Measurements from ENCODE around the gene TWIST1. TPM values are rescaled to one million over a fixed set of nuclear protein-coding genes. Genes with fewer than 3 reads are reported as not detected.

TWIST1 gene
- total RNA-seq, 1 experiment from 2014 or later = 76.2 TPM

- H3K4me1 ChIP-seq (replicated peaks) = peaks cover 11% of the 10 kb centered on the region; the same call in 1 of the 2 replicates
Observed at GRCh38 chr7:19097165-19098055, 20.0 kb downstream of the TWIST1 start.

GRCh38 chr7:19095353-19095860 is 22.0 kb downstream of the TWIST1 start:
- Histone ChIP-seq H3K27me3 (replicated peaks) (no peaks in the 10 kb centered on the region), H3K36me3 (no peaks in the 10 kb centered on the region), H3K9me3 (replicated peaks) (no peaks in the 10 kb centered on the region), H3K27ac (no peak overlapping the region), H3K4me1 (replicated peaks) (peaks cover 21% of the 10 kb centered on the region), H3K4me3 (no peak overlapping the region)
- peak in 1 of 2 experiments; percentile 48 for DNase-seq (ENCODE audit: low read depth in 1 of 2, low spot score in 2 of 2)

More at GRCh38 chr7:19097165-19098055, 20.0 kb downstream of the TWIST1 start:
- no peak for DNase-seq (ENCODE audit: low read depth in 1 of 2, low spot score in 2 of 2)
- H3K9me3 ChIP-seq (replicated peaks) = no peaks in the 10 kb centered on the region
- peak overlapping the region; percentile 18 for H3K27ac ChIP-seq
- no peaks in the 10 kb centered on the region for H3K36me3 ChIP-seq
- H3K4me3 ChIP-seq = no peak overlapping the region
- no peaks in the 10 kb centered on the region for H3K27me3 ChIP-seq (replicated peaks)

GRCh38 chr7:19094598-19095352 is 22.7 kb downstream of the TWIST1 start:
- Histone ChIP-seq H3K27me3 (replicated peaks) (no peaks in the 10 kb centered on the region), H3K27ac (no peak overlapping the region), H3K4me3 (no peak overlapping the region), H3K4me1 (replicated peaks) (peaks cover 22% of the 10 kb centered on the region), H3K9me3 (replicated peaks) (no peaks in the 10 kb centered on the region), H3K36me3 (no peaks in the 10 kb centered on the region)
- DNase-seq (ENCODE audit: low read depth in 1 of 2, low spot score in 2 of 2) = no peak

- Histone ChIP-seq H3K27ac (no peak overlapping the region), H3K27me3 (replicated peaks) (no peaks in the 10 kb centered on the region), H3K4me3 (no peak overlapping the region), H3K9me3 (replicated peaks) (no peaks in the 10 kb centered on the region), H3K4me1 (replicated peaks) (peaks cover 22% of the 10 kb centered on the region), H3K36me3 (no peaks in the 10 kb centered on the region)
- DNase-seq (ENCODE audit: low read depth in 1 of 2, low spot score in 2 of 2) = no peak
Observed at GRCh38 chr7:19094138-19094537, 23.3 kb downstream of the TWIST1 start.

GRCh38 chr7:19091550-19092200 is 25.8 kb downstream of the TWIST1 start:
- no peak overlapping the region for H3K4me3 ChIP-seq
- no peaks in the 10 kb centered on the region for H3K27me3 ChIP-seq (replicated peaks)
- no peaks in the 10 kb centered on the region for H3K9me3 ChIP-seq (replicated peaks)
- H3K4me1 ChIP-seq (replicated peaks) = peaks cover 22% of the 10 kb centered on the region
- no peaks in the 10 kb centered on the region for H3K36me3 ChIP-seq
- H3K27ac ChIP-seq = peak overlapping the region; percentile 40
- peak in 1 of 2 experiments; percentile 66 for DNase-seq (ENCODE audit: low read depth in 1 of 2, low spot score in 2 of 2)

GRCh38 chr7:19090526-19090925 is 26.9 kb downstream of the TWIST1 start:
- Histone ChIP-seq H3K27ac (no peak overlapping the region), H3K4me3 (no peak overlapping the region), H3K4me1 (replicated peaks) (peaks cover 22% of the 10 kb centered on the region), H3K9me3 (replicated peaks) (no peaks in the 10 kb centered on the region), H3K27me3 (replicated peaks) (no peaks in the 10 kb centered on the region), H3K36me3 (no peaks in the 10 kb centered on the region)
- DNase-seq (ENCODE audit: low read depth in 1 of 2, low spot score in 2 of 2) = no peak

GRCh38 chr7:19089797-19090196 is 27.6 kb downstream of the TWIST1 start:
- no peak overlapping the region for H3K27ac ChIP-seq
- no peak overlapping the region for H3K4me3 ChIP-seq
- H3K9me3 ChIP-seq (replicated peaks) = no peaks in the 10 kb centered on the region
- no peak for DNase-seq (ENCODE audit: low read depth in 1 of 2, low spot score in 2 of 2)
- no peaks in the 10 kb centered on the region for H3K36me3 ChIP-seq
- H3K4me1 ChIP-seq (replicated peaks) = peaks cover 18% of the 10 kb centered on the region
- no peaks in the 10 kb centered on the region for H3K27me3 ChIP-seq (replicated peaks)

GRCh38 chr7:19089378-19089777 is 28.1 kb downstream of the TWIST1 start:
- Histone ChIP-seq H3K36me3 (no peaks in the 10 kb centered on the region), H3K4me3 (no peak overlapping the region), H3K9me3 (replicated peaks) (no peaks in the 10 kb centered on the region), H3K4me1 (replicated peaks) (peaks cover 18% of the 10 kb centered on the region), H3K27me3 (replicated peaks) (no peaks in the 10 kb centered on the region), H3K27ac (no peak overlapping the region)
- no peak for DNase-seq (ENCODE audit: low read depth in 1 of 2, low spot score in 2 of 2)

GRCh38 chr7:19080093-19080492 is 37.3 kb downstream of the TWIST1 start:
- DNase-seq (ENCODE audit: low read depth in 1 of 2, low spot score in 2 of 2) = no peak
- peaks cover 5% of the 10 kb centered on the region; the same call in 1 of the 2 replicates for H3K4me1 ChIP-seq (replicated peaks)
- H3K36me3 ChIP-seq = no peaks in the 10 kb centered on the region
- no peak overlapping the region for H3K4me3 ChIP-seq
- no peaks in the 10 kb centered on the region for H3K9me3 ChIP-seq (replicated peaks)
- H3K27me3 ChIP-seq (replicated peaks) = no peaks in the 10 kb centered on the region
- H3K27ac ChIP-seq = no peak overlapping the region

- H3K4me3 ChIP-seq = no peak overlapping the region
- no peaks in the 10 kb centered on the region for H3K36me3 ChIP-seq
- no peaks in the 10 kb centered on the region for H3K27me3 ChIP-seq (replicated peaks)
- peak in 1 of 2 experiments; percentile 55 for DNase-seq (ENCODE audit: low read depth in 1 of 2, low spot score in 2 of 2)
- no peak overlapping the region for H3K27ac ChIP-seq
- H3K9me3 ChIP-seq (replicated peaks) = no peaks in the 10 kb centered on the region
- peaks cover 5% of the 10 kb centered on the region; the same call in 1 of the 2 replicates for H3K4me1 ChIP-seq (replicated peaks)
Observed at GRCh38 chr7:19079066-19079465, 38.4 kb downstream of the TWIST1 start.

GRCh38 chr7:19069842-19070241 is 47.6 kb downstream of the TWIST1 start:
- Histone ChIP-seq H3K9me3 (replicated peaks) (no peaks in the 10 kb centered on the region), H3K27me3 (replicated peaks) (no peaks in the 10 kb centered on the region), H3K4me3 (no peak overlapping the region), H3K27ac (no peak overlapping the region), H3K4me1 (replicated peaks) (0 out of 2 replicates have a peak, but pooled peaks cover 8% of the 10 kb centered on the region), H3K36me3 (no peaks in the 10 kb centered on the region)
- no peak for DNase-seq (ENCODE audit: low read depth in 1 of 2, low spot score in 2 of 2)

GRCh38 chr7:19066170-19066569 is 51.3 kb downstream of the TWIST1 start:
- peaks cover 21% of the 10 kb centered on the region for H3K4me1 ChIP-seq (replicated peaks)
- H3K27me3 ChIP-seq (replicated peaks) = no peaks in the 10 kb centered on the region
- no peaks in the 10 kb centered on the region for H3K9me3 ChIP-seq (replicated peaks)
- no peak overlapping the region for H3K4me3 ChIP-seq
- no peaks in the 10 kb centered on the region for H3K36me3 ChIP-seq
- H3K27ac ChIP-seq = no peak overlapping the region
- no peak for DNase-seq (ENCODE audit: low read depth in 1 of 2, low spot score in 2 of 2)
